Right lobe of liver (tissue), 6 donors: ENCODE data around the gene PTPRT. TPM values are rescaled to one million over a fixed set of nuclear protein-coding genes. Genes with fewer than 3 reads are reported as not detected.

Experiments
- ATAC-seq, 4 donors: fragments of 200-7000 bp; cut with Tn5 transposase; one replicate each; pipeline ENCODE4 v1.9.1; 2020; ENCODE audit warnings: mild to moderate bottlenecking in 4 of 4, moderate library complexity in 4 of 4
- DNase-seq, 3 donors: peaks; one replicate each; pipeline ENCODE4 v3.0.0-alpha.2; 2020
- H3K27ac ChIP-seq, 3 donors: fragments of 200-600 bp; one replicate each; pipeline ENCODE4 v1.8.0; 2022
- H3K27me3 ChIP-seq, 2 donors: fragments of 200-600 bp; one replicate each; pipeline ENCODE4 v1.8.0; 2022
- H3K36me3 ChIP-seq, 4 donors: fragments of 200-600 bp; sonication (generic) in 1 of 4; one replicate each; pipeline versions ENCODE4 v1.5.1 to v1.8.0; 2017 to 2022; ENCODE audit warnings: control low read depth in 1 of 4
- H3K4me1 ChIP-seq, 4 donors: fragments of 200-600 bp; sonication (generic) in 1 of 4; one replicate each; pipeline versions ENCODE4 v1.5.1 to v1.8.0; 2017 to 2022; ENCODE audit warnings: control low read depth in 1 of 4
- H3K4me3 ChIP-seq, 3 donors: fragments of 200-600 bp; one replicate each; pipeline ENCODE4 v1.8.0; 2022
- H3K9me3 ChIP-seq, 4 donors: fragments of 200-600 bp; sonication (generic) in 1 of 4; one replicate each; pipeline versions ENCODE4 v1.5.1 to v1.8.0; 2017 to 2022; ENCODE audit warnings: control low read depth in 1 of 4
- POLR2A ChIP-seq: fragments of 450-650 bp; IDR thresholded peaks from one replicate; pipeline ENCODE4 v1.6.1; 2017; ENCODE audit warnings: antibody characterized with exemption, mild to moderate bottlenecking
- WGBS: methylation state at CpG from one replicate; pipeline ENCODE4 v1.1.6; 2018; ENCODE audit warnings: low coverage, low lambda C conversion rate; ENCODE audit not compliant: insufficient coverage; ENCODE audit errors: missing lambda C conversion rate; 5-methylcytosine and 5-hydroxymethylcytosine counted together
- intact Hi-C, 2 donors: fragments of 100-400 bp; cut with DNase I; formaldehyde crosslinking; loops; one replicate each; pipeline versions ENCODE4 v1.11.2 to v1.14.1; 2022
- total RNA-seq, 6 experiments: library from RNA; depleted of rRNA in 2 of 6; stranded (reverse); fragments of >200 nt in 2 of 6; fragmentation: NEBNext Ultra II Directional in 3 of 6; extraction: Animal tissue kit (Norgen Biotek cat#: 25700) in 3 of 6; gene quantifications; one replicate each; pipeline versions ENCODE4 v1.1.0 to v1.2.4, GENCODE V29; 2016 to 2023
- TF ChIP-seq, protein P1 (sequence below), 4 donors: fragments of 200-600 bp in 3 of 4; fragments of 450-650 bp in 1 of 4; IDR thresholded peaks; one replicate each; pipeline versions ENCODE4 v1.5.1 to v1.8.0; 2016 to 2022; ENCODE audit warnings: antibody characterized with exemption in 4 of 4, mild to moderate bottlenecking in 2 of 4
- donor health status: DM: no; HTN: yes; CAD: no.
- donor health status: DM: no; HTN: no; CAD: no.
- donor health status: DM: no; HTN: no; CAD: no.
- donor health status: DM: no; HTN: yes; CAD: no.
- donor health status: DM: no; HTN: yes; CAD: no.

Gene PTPRT
- total RNA-seq, 6 experiments from 2014 or later, result 0.18 to 1.0 (median 0.51) TPM

GRCh38 chr20:43009532-43009931 is 180.2 kb downstream of the PTPRT start:
- 100% methylated on average over 2 of the region's 8 CpGs for WGBS
- intact Hi-C loops, result no loop called here
- no peak for DNase-seq
- Histone ChIP-seq H3K4me1 (no peaks in the 10 kb centered on the region), H3K36me3 (no peaks in the 10 kb centered on the region), H3K27me3 (no peaks in the 10 kb centered on the region), H3K4me3 (no peak overlapping the region), H3K9me3 (no peaks in the 10 kb centered on the region), H3K27ac (no peak overlapping the region)
- ATAC-seq, result no peak
- TF ChIP-seq POLR2A, result no peak
- TF ChIP-seq, protein P1, sequence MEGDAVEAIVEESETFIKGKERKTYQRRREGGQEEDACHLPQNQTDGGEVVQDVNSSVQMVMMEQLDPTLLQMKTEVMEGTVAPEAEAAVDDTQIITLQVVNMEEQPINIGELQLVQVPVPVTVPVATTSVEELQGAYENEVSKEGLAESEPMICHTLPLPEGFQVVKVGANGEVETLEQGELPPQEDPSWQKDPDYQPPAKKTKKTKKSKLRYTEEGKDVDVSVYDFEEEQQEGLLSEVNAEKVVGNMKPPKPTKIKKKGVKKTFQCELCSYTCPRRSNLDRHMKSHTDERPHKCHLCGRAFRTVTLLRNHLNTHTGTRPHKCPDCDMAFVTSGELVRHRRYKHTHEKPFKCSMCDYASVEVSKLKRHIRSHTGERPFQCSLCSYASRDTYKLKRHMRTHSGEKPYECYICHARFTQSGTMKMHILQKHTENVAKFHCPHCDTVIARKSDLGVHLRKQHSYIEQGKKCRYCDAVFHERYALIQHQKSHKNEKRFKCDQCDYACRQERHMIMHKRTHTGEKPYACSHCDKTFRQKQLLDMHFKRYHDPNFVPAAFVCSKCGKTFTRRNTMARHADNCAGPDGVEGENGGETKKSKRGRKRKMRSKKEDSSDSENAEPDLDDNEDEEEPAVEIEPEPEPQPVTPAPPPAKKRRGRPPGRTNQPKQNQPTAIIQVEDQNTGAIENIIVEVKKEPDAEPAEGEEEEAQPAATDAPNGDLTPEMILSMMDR (IDR thresholded peaks at IDR 0.05), result no peak

- peak in 1 of 4 donors; percentile 18 for ATAC-seq
Measured at GRCh38 chr20:43007525-43007924, 182.2 kb downstream of the PTPRT start.

DNA sequence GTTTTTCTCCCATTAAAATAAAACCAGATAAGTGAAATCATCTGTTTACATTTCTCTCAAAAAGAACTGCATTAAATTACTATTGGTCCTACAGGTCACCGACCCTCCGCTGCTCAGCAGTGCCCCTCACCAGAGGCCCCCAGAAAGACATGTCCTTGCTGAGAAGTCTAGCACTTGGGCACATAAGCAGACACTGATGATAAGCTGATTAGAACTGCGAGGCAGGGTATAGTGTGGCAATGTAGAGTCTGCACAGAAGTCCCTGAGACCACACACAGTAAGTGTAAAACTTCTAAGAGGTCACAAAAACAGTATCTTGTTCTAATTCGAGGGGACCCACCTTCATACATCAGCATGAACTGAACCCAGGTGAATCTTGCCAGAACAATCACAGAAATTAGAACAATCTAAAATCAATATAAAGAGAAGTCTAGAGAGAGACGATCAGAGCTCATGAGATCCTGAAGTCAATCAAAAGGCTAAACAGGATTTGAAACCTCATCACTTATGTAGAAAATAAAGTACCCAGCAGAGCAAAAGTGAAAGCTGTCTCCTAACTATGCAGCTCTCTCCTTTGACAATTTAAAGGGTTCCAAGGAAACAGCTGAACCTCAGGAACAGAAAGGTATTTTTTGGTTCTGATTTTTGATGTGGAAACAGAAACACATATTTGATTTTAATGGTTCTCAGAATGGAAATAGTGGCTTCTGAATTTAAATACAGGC is 182.9 kb downstream of the PTPRT start:
- DNase-seq (no peak), ATAC-seq (no peak)
- Histone ChIP-seq H3K4me3 (no peak overlapping the region), H3K9me3 (no peaks in the 10 kb centered on the region), H3K27me3 (no peaks in the 10 kb centered on the region), H3K27ac (no peak overlapping the region), H3K36me3 (no peaks in the 10 kb centered on the region), H3K4me1 (no peaks in the 10 kb centered on the region)
- TF ChIP-seq, protein P1 (IDR thresholded peaks at IDR 0.05), result no peak
- no peak for TF ChIP-seq POLR2A
- WGBS, result 32% methylated on average over 5 of the region's 5 CpGs
- intact Hi-C loops, result no loop called here

More at GRCh38 chr20:43007525-43007924, 182.2 kb downstream of the PTPRT start:
- Histone ChIP-seq H3K27me3 (no peaks in the 10 kb centered on the region), H3K4me1 (no peaks in the 10 kb centered on the region), H3K9me3 (no peaks in the 10 kb centered on the region), H3K36me3 (no peaks in the 10 kb centered on the region), H3K27ac (no peak overlapping the region), H3K4me3 (no peak overlapping the region)
- no peak for DNase-seq
- WGBS, result 60% methylated on average over 5 of the region's 5 CpGs
- TF ChIP-seq, protein P1 (IDR thresholded peaks at IDR 0.05), result no peak
- no peak for TF ChIP-seq POLR2A
- intact Hi-C loops, result no loop called here

DNA sequence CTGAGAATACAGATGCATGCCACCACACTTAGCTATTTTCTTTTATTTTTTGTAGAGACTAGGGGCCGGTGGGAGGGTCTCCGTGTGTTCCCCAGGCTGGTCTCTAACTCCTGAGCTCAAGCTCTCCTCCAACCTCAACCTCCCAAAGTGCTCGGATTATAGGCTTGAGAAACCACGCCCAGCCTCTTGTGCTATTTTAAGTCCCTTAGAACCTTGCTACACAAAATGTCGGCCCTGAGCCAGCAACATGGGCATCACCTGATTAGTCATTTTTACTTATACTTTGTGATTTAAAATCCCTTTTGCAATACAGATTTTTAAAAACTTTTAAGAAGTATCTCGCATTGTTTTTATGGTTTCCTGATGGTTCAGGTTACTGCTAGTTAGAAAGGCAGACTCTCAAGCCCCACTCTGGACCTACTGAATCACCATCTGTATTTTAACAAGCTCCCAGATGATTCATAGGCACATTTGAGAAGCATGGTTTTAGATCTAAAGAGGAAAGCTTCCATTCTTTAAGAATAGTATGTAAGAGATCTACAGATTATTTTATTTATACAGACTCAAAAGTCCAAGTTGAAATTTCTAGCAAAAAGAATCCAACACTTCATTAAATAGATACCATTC is 186.3 kb downstream of the PTPRT start:
- no peak for DNase-seq
- Histone ChIP-seq H3K27ac (no peak overlapping the region), H3K9me3 (no peaks in the 10 kb centered on the region), H3K4me1 (no peaks in the 10 kb centered on the region), H3K36me3 (no peaks in the 10 kb centered on the region), H3K4me3 (no peak overlapping the region), H3K27me3 (no peaks in the 10 kb centered on the region)
- TF ChIP-seq, protein P1 (IDR thresholded peaks at IDR 0.05), result no peak
- TF ChIP-seq POLR2A, result no peak
- intact Hi-C loops, result no loop called here
- WGBS, result 61% methylated on average over 6 of the region's 6 CpGs
- no peak for ATAC-seq
